ENCODE measurements around the gene NT5DC4. TPM values are rescaled to one million over a fixed set of nuclear protein-coding genes. Genes with fewer than 3 reads are reported as not detected.

Gene NT5DC4
- total RNA-seq, 2 donors from 2014 or later = not detected

- Mint-ChIP-seq H3K4me3 (peak overlapping the region; percentile 72), H3K27me3 (no peaks in the 10 kb centered on the region), H3K9me3 (no peaks in the 10 kb centered on the region), H3K36me3 (ENCODE audit: low read depth) (peaks cover 9% of the 10 kb centered on the region), H3K27ac (peak overlapping the region; percentile 83), H3K4me1 (peaks cover 26% of the 10 kb centered on the region)
- ATAC-seq (replicated peaks) = peak; percentile 32
These were observed 47.0 kb downstream of the NT5DC4 start for GRCh38 chr2:112767693-112768330.

- no peaks in the 10 kb centered on the region for H3K27me3 Mint-ChIP-seq
- peaks cover 3% of the 10 kb centered on the region for H3K36me3 Mint-ChIP-seq (ENCODE audit: low read depth)
- H3K4me1 Mint-ChIP-seq = peaks cover 22% of the 10 kb centered on the region
- peak overlapping the region; percentile 83 for H3K27ac Mint-ChIP-seq
- peak overlapping the region; percentile 72 for H3K4me3 Mint-ChIP-seq
- no peak for ATAC-seq (replicated peaks)
- H3K9me3 Mint-ChIP-seq = no peaks in the 10 kb centered on the region
These were observed 47.6 kb downstream of the NT5DC4 start for GRCh38 chr2:112768432-112768831.

- no peak overlapping the region for H3K27ac Mint-ChIP-seq
- H3K36me3 Mint-ChIP-seq (ENCODE audit: low read depth) = peaks cover 5% of the 10 kb centered on the region
- ATAC-seq (replicated peaks) = no peak
- H3K9me3 Mint-ChIP-seq = peaks cover 3% of the 10 kb centered on the region
- H3K4me1 Mint-ChIP-seq = peaks cover 20% of the 10 kb centered on the region
- H3K27me3 Mint-ChIP-seq = peaks cover under 1% of the 10 kb centered on the region
- H3K4me3 Mint-ChIP-seq = no peak overlapping the region
These were observed 51.5 kb downstream of the NT5DC4 start for GRCh38 chr2:112772322-112772721.

GRCh38 chr2:112772911-112773475, 52.2 kb downstream of the NT5DC4 start:
- Mint-ChIP-seq H3K27me3 (peaks cover 3% of the 10 kb centered on the region), H3K4me1 (peaks cover 20% of the 10 kb centered on the region), H3K27ac (no peak overlapping the region), H3K4me3 (no peak overlapping the region), H3K9me3 (peaks cover 3% of the 10 kb centered on the region), H3K36me3 (ENCODE audit: low read depth) (peaks cover 11% of the 10 kb centered on the region)
- no peak for ATAC-seq (replicated peaks)

- Mint-ChIP-seq H3K4me1 (peaks cover 18% of the 10 kb centered on the region), H3K27me3 (peaks cover 3% of the 10 kb centered on the region), H3K9me3 (peaks cover 3% of the 10 kb centered on the region), H3K4me3 (no peak overlapping the region), H3K36me3 (ENCODE audit: low read depth) (peaks cover 16% of the 10 kb centered on the region), H3K27ac (no peak overlapping the region)
- ATAC-seq (replicated peaks) = no peak
These were observed 52.7 kb downstream of the NT5DC4 start for GRCh38 chr2:112773556-112773955.

GRCh38 chr2:112774536-112775285, 53.9 kb downstream of the NT5DC4 start:
- Mint-ChIP-seq H3K9me3 (peaks cover 3% of the 10 kb centered on the region), H3K4me1 (peaks cover 18% of the 10 kb centered on the region), H3K4me3 (no peak overlapping the region), H3K36me3 (ENCODE audit: low read depth) (peaks cover 25% of the 10 kb centered on the region), H3K27ac (no peak overlapping the region), H3K27me3 (peaks cover 3% of the 10 kb centered on the region)
- ATAC-seq (replicated peaks) = no peak

GRCh38 chr2:112776113-112776512, 55.3 kb downstream of the NT5DC4 start:
- H3K4me3 Mint-ChIP-seq = no peak overlapping the region
- H3K27ac Mint-ChIP-seq = no peak overlapping the region
- peaks cover 25% of the 10 kb centered on the region for H3K36me3 Mint-ChIP-seq (ENCODE audit: low read depth)
- H3K4me1 Mint-ChIP-seq = peaks cover 18% of the 10 kb centered on the region
- H3K27me3 Mint-ChIP-seq = peaks cover 3% of the 10 kb centered on the region
- peak; percentile 51 for ATAC-seq (replicated peaks)
- H3K9me3 Mint-ChIP-seq = peaks cover 3% of the 10 kb centered on the region

GRCh38 chr2:112777036-112777435, 56.2 kb downstream of the NT5DC4 start:
- peak; percentile 59 for ATAC-seq (replicated peaks)
- peak overlapping the region; percentile 64 for H3K27ac Mint-ChIP-seq
- peaks cover 3% of the 10 kb centered on the region for H3K9me3 Mint-ChIP-seq
- peaks cover 3% of the 10 kb centered on the region for H3K27me3 Mint-ChIP-seq
- H3K36me3 Mint-ChIP-seq (ENCODE audit: low read depth) = peaks cover 34% of the 10 kb centered on the region
- peaks cover 18% of the 10 kb centered on the region for H3K4me1 Mint-ChIP-seq
- peak overlapping the region; percentile 8 for H3K4me3 Mint-ChIP-seq

- no peak for ATAC-seq (replicated peaks)
- Mint-ChIP-seq H3K27me3 (peaks cover 13% of the 10 kb centered on the region), H3K36me3 (ENCODE audit: low read depth) (peaks cover 54% of the 10 kb centered on the region), H3K27ac (no peak overlapping the region), H3K4me1 (peaks cover 25% of the 10 kb centered on the region), H3K9me3 (peaks cover 3% of the 10 kb centered on the region), H3K4me3 (no peak overlapping the region)
These were observed 58.8 kb downstream of the NT5DC4 start for GRCh38 chr2:112779598-112779997.

GRCh38 chr2:112782234-112782799, 61.5 kb downstream of the NT5DC4 start:
- peak overlapping the region; percentile 70 for H3K4me3 Mint-ChIP-seq
- H3K9me3 Mint-ChIP-seq = no peaks in the 10 kb centered on the region
- peaks cover 19% of the 10 kb centered on the region for H3K4me1 Mint-ChIP-seq
- H3K27ac Mint-ChIP-seq = peak overlapping the region; percentile 39
- ATAC-seq (replicated peaks) = peak; percentile 40
- H3K27me3 Mint-ChIP-seq = peaks cover 18% of the 10 kb centered on the region
- peaks cover 48% of the 10 kb centered on the region for H3K36me3 Mint-ChIP-seq (ENCODE audit: low read depth)

GRCh38 chr2:112783187-112783714, 62.4 kb downstream of the NT5DC4 start:
- no peak for ATAC-seq (replicated peaks)
- peaks cover 15% of the 10 kb centered on the region for H3K27me3 Mint-ChIP-seq
- H3K9me3 Mint-ChIP-seq = no peaks in the 10 kb centered on the region
- H3K4me1 Mint-ChIP-seq = peaks cover 13% of the 10 kb centered on the region
- peaks cover 40% of the 10 kb centered on the region for H3K36me3 Mint-ChIP-seq (ENCODE audit: low read depth)
- H3K4me3 Mint-ChIP-seq = peak overlapping the region; percentile 70
- peak overlapping the region; percentile 77 for H3K27ac Mint-ChIP-seq

- H3K9me3 Mint-ChIP-seq = no peaks in the 10 kb centered on the region
- peaks cover 29% of the 10 kb centered on the region for H3K36me3 Mint-ChIP-seq (ENCODE audit: low read depth)
- H3K4me3 Mint-ChIP-seq = peak within 1 kb of the TSS; percentile 70
- peaks cover 15% of the 10 kb centered on the region for H3K27me3 Mint-ChIP-seq
- peak; percentile 88 for ATAC-seq (replicated peaks)
- H3K4me1 Mint-ChIP-seq = peaks cover 13% of the 10 kb centered on the region
- H3K27ac Mint-ChIP-seq = peak within 1 kb of the TSS; percentile 77
These were observed 63.7 kb downstream of the NT5DC4 start, which contains the start of gene IL1A for GRCh38 chr2:112784199-112785189. Gene IL1A, minus strand, starts transcription at chr2:112784493. Its CDS starts 723 bp downstream, at chr2:112783770.

GRCh38 chr2:112787294-112787693, 66.5 kb downstream of the NT5DC4 start:
- ATAC-seq (replicated peaks) = no peak
- H3K36me3 Mint-ChIP-seq (ENCODE audit: low read depth) = peaks cover 17% of the 10 kb centered on the region
- H3K9me3 Mint-ChIP-seq = peaks cover 3% of the 10 kb centered on the region
- H3K27me3 Mint-ChIP-seq = peaks cover 15% of the 10 kb centered on the region
- no peak overlapping the region for H3K27ac Mint-ChIP-seq
- H3K4me3 Mint-ChIP-seq = no peak overlapping the region
- peaks cover 16% of the 10 kb centered on the region for H3K4me1 Mint-ChIP-seq

Data from activated T-helper 17 cell treated with anti-CD3 and anti-CD28 coated beads, Interleukin-2, amount 50 U/mL, for 72 hours (primary cell).